IMR-90 (cell line): Measurements from ENCODE around the gene RBMS3.

Experiments used
- CHD1 ChIP-seq: IDR thresholded peaks from 2 replicates; pipeline ENCODE4 v1.6.1; 2012; ENCODE audit warnings: low read depth, low read length, improper control_type of control experiment
- MXI1 ChIP-seq: IDR thresholded peaks from 2 replicates; pipeline ENCODE4 v1.6.1; 2012; ENCODE audit warnings: low read depth, mild to moderate bottlenecking, low read length, moderate library complexity, borderline replicate concordance
- RFX5 ChIP-seq: IDR thresholded peaks from 2 replicates; pipeline ENCODE4 v1.8.0; 2012; ENCODE audit warnings: low read depth, mild to moderate bottlenecking, low read length, moderate library complexity
- TF ChIP-seq, protein P1 (sequence below): conservative IDR thresholded peaks from 2 replicates; pipeline ENCODE4 v1.5.1; 2012; ENCODE audit warnings: mild to moderate bottlenecking, low read depth, low read length, improper control_type of control experiment

DNA sequence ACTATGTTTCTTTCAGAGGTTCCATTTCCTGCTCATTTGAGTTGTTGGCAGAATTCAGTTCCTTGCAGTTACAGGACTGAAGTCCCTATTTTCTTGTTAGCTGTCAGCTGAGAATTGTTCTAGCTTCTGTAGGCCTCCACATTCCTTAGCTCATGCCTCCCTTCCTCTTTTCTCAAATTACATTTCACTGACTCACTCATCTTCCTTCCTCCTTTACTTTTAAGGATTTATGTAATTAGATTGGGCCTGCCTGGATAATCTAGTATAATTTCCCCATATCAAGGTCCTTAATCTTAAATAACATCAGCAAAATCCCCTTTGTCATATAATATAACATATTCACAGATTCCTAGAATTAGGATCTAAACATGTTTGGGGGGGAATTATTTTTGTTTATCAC lies 40.6 kb upstream of the RBMS3 start:
- TF ChIP-seq, protein P1, sequence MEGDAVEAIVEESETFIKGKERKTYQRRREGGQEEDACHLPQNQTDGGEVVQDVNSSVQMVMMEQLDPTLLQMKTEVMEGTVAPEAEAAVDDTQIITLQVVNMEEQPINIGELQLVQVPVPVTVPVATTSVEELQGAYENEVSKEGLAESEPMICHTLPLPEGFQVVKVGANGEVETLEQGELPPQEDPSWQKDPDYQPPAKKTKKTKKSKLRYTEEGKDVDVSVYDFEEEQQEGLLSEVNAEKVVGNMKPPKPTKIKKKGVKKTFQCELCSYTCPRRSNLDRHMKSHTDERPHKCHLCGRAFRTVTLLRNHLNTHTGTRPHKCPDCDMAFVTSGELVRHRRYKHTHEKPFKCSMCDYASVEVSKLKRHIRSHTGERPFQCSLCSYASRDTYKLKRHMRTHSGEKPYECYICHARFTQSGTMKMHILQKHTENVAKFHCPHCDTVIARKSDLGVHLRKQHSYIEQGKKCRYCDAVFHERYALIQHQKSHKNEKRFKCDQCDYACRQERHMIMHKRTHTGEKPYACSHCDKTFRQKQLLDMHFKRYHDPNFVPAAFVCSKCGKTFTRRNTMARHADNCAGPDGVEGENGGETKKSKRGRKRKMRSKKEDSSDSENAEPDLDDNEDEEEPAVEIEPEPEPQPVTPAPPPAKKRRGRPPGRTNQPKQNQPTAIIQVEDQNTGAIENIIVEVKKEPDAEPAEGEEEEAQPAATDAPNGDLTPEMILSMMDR = no peak
- no peak for TF ChIP-seq RFX5
- no peak for TF ChIP-seq CHD1
- no peak for TF ChIP-seq MXI1
